Vagina (tissue), 2 donors: ENCODE measurements around the gene ZMYND8. TPM values are rescaled to one million over a fixed set of nuclear protein-coding genes. Genes with fewer than 3 reads are reported as not detected.
"Not testable (repeated sequence)": the region's sequence is repeated elsewhere in the genome, so short reads cannot be mapped to it uniquely, and the experiment has no call there.

ENCODE experiments used
- DNase-seq, 2 donors: peaks; one replicate each; pipeline ENCODE4 v3.0.0-alpha.2; 2017; ENCODE audit errors: extremely low spot score in 2 of 2
- H3K27ac ChIP-seq: fragments of 200-600 bp; sonication (generic); one replicate; pipeline ENCODE4 v1.5.1; 2019
- H3K27me3 ChIP-seq: fragments of 200-600 bp; sonication (generic); one replicate; pipeline ENCODE4 v1.5.1; 2019
- H3K36me3 ChIP-seq, 2 donors: fragments of 200-600 bp; sonication (generic); one replicate each; pipeline ENCODE4 v1.5.1; 2017 to 2019
- H3K4me1 ChIP-seq: fragments of 200-600 bp; sonication (generic); one replicate; pipeline ENCODE4 v1.5.1; 2019
- H3K4me3 ChIP-seq, 2 donors: fragments of 200-600 bp; sonication (generic); 1 replicate in 1 of 2; 2 replicates in 1 of 2; pipeline ENCODE4 v1.5.1; 2016 to 2019
- H3K9me3 ChIP-seq: fragments of 200-600 bp; sonication (generic); one replicate; pipeline ENCODE4 v1.5.1; 2019
- POLR2A ChIP-seq, 2 donors: fragments of 450-650 bp; IDR thresholded peaks; one replicate each; pipeline ENCODE4 v1.6.1; 2017; ENCODE audit warnings: antibody characterized with exemption in 2 of 2, mild to moderate bottlenecking in 2 of 2, moderate library complexity in 2 of 2
- POLR2AphosphoS5 ChIP-seq, 2 donors: sonication (generic); formaldehyde crosslinking; IDR thresholded peaks; one replicate each; pipeline ENCODE4 v1.9.0; 2017; ENCODE audit warnings: antibody characterized with exemption in 2 of 2, mild to moderate bottlenecking in 2 of 2, low read depth in 1 of 2; ENCODE audit not compliant: insufficient read depth in 1 of 2
- intact Hi-C: fragments of 100-400 bp; cut with DNase I; formaldehyde crosslinking; loops from one replicate; pipeline ENCODE4 v1.15.1; 2023
- total RNA-seq: library from RNA; depleted of rRNA; stranded (reverse); fragments of >200 nt; gene quantifications from one replicate; pipeline ENCODE4 v1.2.3, GENCODE V29; 2016
- TF ChIP-seq, protein P1 (sequence below), 3 experiments: fragments of 450-650 bp in 2 of 3; fragments of 200-600 bp in 1 of 3; sonication (generic) in 1 of 3; IDR thresholded peaks; one replicate each; pipeline ENCODE4 v1.5.1; 2017 to 2019; ENCODE audit warnings: antibody characterized with exemption in 3 of 3, mild to moderate bottlenecking in 2 of 3, moderate library complexity in 2 of 3

The ZMYND8 gene
- total RNA-seq, 1 donor from 2014 or later, result 91.1 TPM

DNA sequence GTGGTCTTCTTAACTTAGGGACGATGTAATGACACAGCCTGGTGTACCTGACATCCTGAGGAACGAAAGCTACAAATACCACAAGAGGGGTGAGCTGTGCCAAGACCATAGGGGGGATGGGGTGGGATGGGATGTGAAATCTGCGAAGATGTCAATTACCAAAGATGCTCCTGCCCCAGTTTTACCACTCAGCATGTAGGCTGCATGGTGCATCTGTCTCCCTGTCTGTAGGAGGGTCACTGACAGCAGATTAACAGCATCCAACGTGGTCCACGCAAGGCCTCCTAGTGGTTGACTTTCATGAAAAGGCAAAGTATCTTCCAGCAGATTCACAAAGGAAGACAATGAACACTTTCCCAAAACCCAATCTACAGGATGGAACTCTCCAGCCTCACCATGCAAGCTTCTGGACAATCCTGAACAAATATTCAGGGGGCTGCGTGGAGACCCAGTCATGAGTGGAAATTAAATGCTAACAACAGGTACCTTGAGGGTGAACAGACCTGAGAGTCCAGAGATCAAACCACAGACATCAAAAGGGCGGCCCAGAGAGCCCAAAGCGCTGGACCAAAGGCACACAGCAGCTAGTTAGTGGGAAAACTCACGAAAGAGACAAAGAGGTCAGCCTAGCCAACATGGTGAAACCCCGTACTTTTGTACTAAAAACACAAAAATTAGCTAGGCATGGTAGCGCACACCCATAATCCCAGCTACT lies 44.4 kb downstream of the ZMYND8 start:
- H3K4me1 ChIP-seq, result peaks cover 32% of the 10 kb centered on the region
- no peaks in the 10 kb centered on the region for H3K9me3 ChIP-seq
- H3K36me3 ChIP-seq, result peaks cover 0 to 4% of the 10 kb centered on the region in 2 donors
- no peak overlapping the region for H3K4me3 ChIP-seq
- TF ChIP-seq POLR2AphosphoS5 (IDR thresholded peaks at IDR 0.05; ENCODE audit: insufficient read depth in 1 of 2, low read depth in 1 of 2) (no peak), POLR2A (IDR thresholded peaks at IDR 0.05) (no peak)
- TF ChIP-seq, protein P1, sequence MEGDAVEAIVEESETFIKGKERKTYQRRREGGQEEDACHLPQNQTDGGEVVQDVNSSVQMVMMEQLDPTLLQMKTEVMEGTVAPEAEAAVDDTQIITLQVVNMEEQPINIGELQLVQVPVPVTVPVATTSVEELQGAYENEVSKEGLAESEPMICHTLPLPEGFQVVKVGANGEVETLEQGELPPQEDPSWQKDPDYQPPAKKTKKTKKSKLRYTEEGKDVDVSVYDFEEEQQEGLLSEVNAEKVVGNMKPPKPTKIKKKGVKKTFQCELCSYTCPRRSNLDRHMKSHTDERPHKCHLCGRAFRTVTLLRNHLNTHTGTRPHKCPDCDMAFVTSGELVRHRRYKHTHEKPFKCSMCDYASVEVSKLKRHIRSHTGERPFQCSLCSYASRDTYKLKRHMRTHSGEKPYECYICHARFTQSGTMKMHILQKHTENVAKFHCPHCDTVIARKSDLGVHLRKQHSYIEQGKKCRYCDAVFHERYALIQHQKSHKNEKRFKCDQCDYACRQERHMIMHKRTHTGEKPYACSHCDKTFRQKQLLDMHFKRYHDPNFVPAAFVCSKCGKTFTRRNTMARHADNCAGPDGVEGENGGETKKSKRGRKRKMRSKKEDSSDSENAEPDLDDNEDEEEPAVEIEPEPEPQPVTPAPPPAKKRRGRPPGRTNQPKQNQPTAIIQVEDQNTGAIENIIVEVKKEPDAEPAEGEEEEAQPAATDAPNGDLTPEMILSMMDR (IDR thresholded peaks at IDR 0.05), result no peak
- no peak for DNase-seq
- intact Hi-C loops, result no loop called here
- no peaks in the 10 kb centered on the region for H3K27me3 ChIP-seq
- no peak overlapping the region for H3K27ac ChIP-seq

DNA sequence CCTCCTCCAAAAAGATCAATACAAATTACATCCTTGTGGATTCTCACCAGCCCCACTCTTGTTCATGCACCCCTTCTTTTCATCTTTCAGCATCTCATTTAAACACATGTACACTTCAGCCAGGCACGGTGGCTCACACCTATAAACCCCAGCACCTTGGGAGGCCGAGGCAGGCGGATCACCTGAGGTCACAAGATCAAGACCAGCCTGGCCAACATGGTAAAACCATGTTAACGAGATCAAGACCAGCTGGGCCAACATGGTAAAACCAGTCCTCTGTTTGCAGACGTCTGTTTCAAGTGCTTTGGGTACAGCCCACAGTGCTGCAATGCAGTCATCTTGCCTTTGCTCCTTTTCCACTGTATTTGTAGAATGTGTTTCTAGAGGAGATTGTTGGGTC lies 45.3 kb downstream of the ZMYND8 start:
- Histone ChIP-seq H3K27me3 (no peaks in the 10 kb centered on the region), H3K9me3 (no peaks in the 10 kb centered on the region), H3K36me3 (peaks cover 0 to 5% of the 10 kb centered on the region in 2 donors), H3K4me3 (no peak overlapping the region), H3K4me1 (peaks cover 23% of the 10 kb centered on the region), H3K27ac (no peak overlapping the region)
- DNase-seq, result no peak
- TF ChIP-seq, protein P1 (IDR thresholded peaks at IDR 0.05), result no peak
- TF ChIP-seq POLR2AphosphoS5 (IDR thresholded peaks at IDR 0.05; ENCODE audit: insufficient read depth in 1 of 2, low read depth in 1 of 2) (no peak), POLR2A (IDR thresholded peaks at IDR 0.05) (no peak)
- intact Hi-C loops, result no loop called here

DNA sequence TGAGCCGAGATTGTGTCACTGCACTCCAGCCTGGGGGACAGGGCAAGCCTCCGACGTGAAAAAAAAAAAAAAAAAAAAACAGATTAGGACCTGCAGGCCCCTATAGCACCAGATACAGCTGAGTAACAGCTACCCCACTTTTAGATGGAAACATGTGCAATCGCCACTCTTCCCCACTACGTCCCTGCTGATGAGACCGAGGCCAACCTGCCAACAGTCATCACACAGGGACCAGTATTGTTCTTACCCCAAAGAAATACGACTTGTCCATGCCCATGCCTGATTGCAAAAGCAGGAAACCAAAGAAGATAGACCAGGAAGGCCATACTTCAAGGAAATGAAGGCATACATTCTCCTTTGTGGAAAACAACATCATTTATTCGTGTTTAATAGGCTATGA lies 45.8 kb downstream of the ZMYND8 start:
- no peak for TF ChIP-seq POLR2AphosphoS5 (IDR thresholded peaks at IDR 0.05; ENCODE audit: insufficient read depth in 1 of 2, low read depth in 1 of 2)
- no peak for TF ChIP-seq POLR2A (IDR thresholded peaks at IDR 0.05)
- TF ChIP-seq, protein P1 (IDR thresholded peaks at IDR 0.05), result no peak
- H3K9me3 ChIP-seq, result no peaks in the 10 kb centered on the region
- no peak overlapping the region for H3K4me3 ChIP-seq
- DNase-seq, result no peak
- intact Hi-C loops, result no loop called here
- no peak overlapping the region for H3K27ac ChIP-seq
- H3K27me3 ChIP-seq, result no peaks in the 10 kb centered on the region
- peaks cover 0 to 9% of the 10 kb centered on the region in 2 donors for H3K36me3 ChIP-seq
- H3K4me1 ChIP-seq, result peaks cover 18% of the 10 kb centered on the region

DNA sequence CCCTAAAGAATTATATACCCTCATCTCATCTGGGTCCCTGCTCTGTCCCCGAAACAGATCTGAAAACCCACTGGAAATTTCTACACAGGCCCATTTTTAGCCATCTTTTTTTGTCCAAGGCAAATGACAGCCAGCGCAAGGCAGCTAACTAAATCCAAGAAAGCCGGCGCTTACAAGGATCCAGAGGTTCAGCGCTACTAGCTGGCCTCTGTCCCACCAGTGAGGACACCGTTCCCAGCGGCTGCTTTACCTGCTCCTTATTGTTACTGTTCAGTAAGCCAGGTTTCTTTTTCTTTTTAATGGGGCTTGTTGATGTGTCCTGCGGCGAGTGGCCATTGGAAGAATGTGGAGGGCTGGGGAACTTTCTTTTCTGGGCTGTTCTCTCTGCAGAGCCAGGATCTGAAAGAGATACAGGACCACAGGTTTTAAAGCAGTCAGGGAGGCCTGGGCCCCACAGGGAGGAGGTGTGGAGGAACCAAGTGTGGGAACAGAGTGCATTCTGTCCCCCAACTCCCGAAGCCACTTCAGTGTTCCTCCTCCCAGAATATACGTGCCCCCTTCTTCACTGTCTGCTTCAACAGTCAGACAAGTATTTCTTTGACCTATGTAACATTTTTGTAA lies 46.6 kb downstream of the ZMYND8 start:
- Histone ChIP-seq H3K27ac (no peak overlapping the region), H3K4me3 (no peak overlapping the region), H3K9me3 (no peaks in the 10 kb centered on the region), H3K27me3 (no peaks in the 10 kb centered on the region), H3K4me1 (peaks cover 11% of the 10 kb centered on the region), H3K36me3 (peaks cover 0 to 12% of the 10 kb centered on the region in 2 donors)
- intact Hi-C loops, result no loop called here
- no peak for TF ChIP-seq POLR2AphosphoS5 (IDR thresholded peaks at IDR 0.05; ENCODE audit: insufficient read depth in 1 of 2, low read depth in 1 of 2)
- TF ChIP-seq POLR2A (IDR thresholded peaks at IDR 0.05), result no peak
- TF ChIP-seq, protein P1 (IDR thresholded peaks at IDR 0.05), result no peak
- no peak for DNase-seq

DNA sequence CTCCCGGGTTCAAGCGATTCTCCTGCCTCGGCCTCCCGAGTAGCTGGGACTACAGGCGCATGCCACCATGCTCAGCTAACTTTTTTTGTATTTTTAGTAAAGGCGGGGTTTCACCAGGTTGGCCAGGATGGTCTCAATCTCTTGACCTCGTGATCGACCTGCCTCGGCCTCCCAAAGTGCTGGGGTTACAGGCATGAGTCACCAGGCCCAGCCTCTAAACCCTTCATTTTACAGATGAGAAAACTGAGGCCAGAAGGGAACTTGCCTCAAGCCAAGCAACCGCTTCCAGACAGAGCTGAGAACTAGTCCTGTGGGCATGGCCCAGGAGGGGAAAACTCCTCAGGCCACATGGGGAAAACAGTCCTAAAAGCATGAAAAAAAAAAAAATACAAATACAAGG lies 47.1 kb downstream of the ZMYND8 start:
- DNase-seq, result no peak

DNA sequence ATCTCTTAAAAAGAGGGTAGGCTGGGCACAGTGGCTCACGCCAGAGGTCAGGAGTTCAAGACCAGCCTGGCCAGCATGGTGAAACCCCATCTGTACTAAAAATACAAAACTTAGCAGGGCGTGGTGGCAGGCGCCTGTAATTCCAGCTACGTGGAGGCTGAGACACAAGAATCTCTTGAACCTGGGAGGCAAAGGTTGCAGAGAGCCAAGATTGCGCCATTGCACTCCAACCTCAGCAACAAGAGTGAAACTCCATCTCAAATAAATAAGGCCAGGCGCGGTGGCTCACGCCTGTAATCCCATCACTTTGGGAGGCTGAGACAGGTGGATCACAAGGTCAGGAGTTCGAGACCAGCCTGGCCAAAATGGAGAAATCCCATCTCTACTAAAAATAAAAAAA lies 48.9 kb downstream of the ZMYND8 start:
- peaks cover 16% of the 10 kb centered on the region for H3K4me1 ChIP-seq
- intact Hi-C loops, H3K9me3 ChIP-seq, H3K27me3 ChIP-seq, H3K4me3 ChIP-seq, H3K27ac ChIP-seq, DNase-seq: not testable (repeated sequence)
- peaks cover 0 to 12% of the 10 kb centered on the region in 2 donors for H3K36me3 ChIP-seq

More for the DNA sequence above, 47.1 kb downstream of the ZMYND8 start:
- Histone ChIP-seq H3K36me3 (peaks cover 0 to 12% of the 10 kb centered on the region in 2 donors), H3K9me3 (no peaks in the 10 kb centered on the region), H3K27me3 (no peaks in the 10 kb centered on the region), H3K4me1 (peaks cover 11% of the 10 kb centered on the region), H3K4me3 (no peak overlapping the region), H3K27ac (no peak overlapping the region)
- intact Hi-C loops, result no loop called here
- TF ChIP-seq POLR2A (IDR thresholded peaks at IDR 0.05) (no peak), POLR2AphosphoS5 (IDR thresholded peaks at IDR 0.05; ENCODE audit: insufficient read depth in 1 of 2, low read depth in 1 of 2) (no peak)
- TF ChIP-seq, protein P1 (IDR thresholded peaks at IDR 0.05), result no peak
